ENCODE results near the gene PDGFC. TPM values are rescaled to one million over a fixed set of nuclear protein-coding genes. Genes with fewer than 3 reads are reported as not detected.

PDGFC gene
- 38.0 TPM for total RNA-seq (ENCODE audit: insufficient read depth, low replicate concordance)

- DNase-seq (ENCODE audit: low spot score), result peak; percentile 83
Measured at GRCh38 chr4:156971676-156972378, at the start of gene PDGFC. Gene PDGFC, minus strand, starts transcription at chr4:156971799. Its CDS starts 896 bp downstream, at chr4:156970903.

DNA sequence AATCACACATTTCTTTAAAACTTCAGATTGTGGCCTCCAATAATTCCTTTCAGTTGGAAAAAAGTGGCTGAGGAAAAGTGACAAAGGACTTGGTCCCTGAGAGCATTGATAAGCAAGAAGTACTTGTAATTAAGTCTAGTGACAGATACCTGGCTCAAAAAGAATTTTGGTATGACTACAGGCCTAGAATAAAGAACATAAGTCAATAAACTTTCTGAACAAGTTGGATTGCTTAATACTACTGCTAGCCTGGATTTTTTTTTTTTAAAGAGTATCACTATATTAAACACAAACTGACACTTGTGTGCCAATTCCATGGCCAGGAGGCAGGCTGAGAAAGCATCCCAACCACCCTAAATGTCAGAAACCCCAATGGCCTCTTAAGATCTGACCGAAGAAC lies 49.3 kb upstream of the PDGFC start:
- no peak for DNase-seq (ENCODE audit: low spot score)

DNA sequence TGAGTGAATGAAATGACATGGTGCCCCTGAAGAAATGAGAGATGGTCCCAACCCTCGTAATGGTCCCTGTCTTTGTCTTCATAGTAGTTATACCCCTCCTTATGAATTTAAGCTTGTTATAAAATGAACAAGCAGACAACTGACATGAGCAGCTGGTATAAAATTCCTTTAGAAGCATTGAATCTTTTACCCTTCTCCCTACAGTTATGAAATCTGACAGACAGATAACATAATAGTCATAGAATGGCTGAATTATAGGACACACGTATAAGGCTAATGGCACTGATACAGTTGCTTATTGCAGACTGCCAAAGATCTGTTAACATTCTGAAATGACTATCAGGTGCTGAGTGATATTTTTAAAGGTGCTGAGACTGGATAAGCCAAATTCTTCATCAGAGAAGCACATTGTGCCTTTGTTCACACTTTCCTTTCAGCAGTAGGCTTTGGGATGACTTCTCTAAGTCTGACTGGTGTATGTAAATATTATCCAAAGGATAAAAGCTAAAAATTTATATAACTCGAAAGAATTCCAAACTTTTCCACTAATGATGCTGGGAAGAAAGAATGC lies 47.4 kb upstream of the PDGFC start:
- no peak for DNase-seq (ENCODE audit: low spot score)

DNA sequence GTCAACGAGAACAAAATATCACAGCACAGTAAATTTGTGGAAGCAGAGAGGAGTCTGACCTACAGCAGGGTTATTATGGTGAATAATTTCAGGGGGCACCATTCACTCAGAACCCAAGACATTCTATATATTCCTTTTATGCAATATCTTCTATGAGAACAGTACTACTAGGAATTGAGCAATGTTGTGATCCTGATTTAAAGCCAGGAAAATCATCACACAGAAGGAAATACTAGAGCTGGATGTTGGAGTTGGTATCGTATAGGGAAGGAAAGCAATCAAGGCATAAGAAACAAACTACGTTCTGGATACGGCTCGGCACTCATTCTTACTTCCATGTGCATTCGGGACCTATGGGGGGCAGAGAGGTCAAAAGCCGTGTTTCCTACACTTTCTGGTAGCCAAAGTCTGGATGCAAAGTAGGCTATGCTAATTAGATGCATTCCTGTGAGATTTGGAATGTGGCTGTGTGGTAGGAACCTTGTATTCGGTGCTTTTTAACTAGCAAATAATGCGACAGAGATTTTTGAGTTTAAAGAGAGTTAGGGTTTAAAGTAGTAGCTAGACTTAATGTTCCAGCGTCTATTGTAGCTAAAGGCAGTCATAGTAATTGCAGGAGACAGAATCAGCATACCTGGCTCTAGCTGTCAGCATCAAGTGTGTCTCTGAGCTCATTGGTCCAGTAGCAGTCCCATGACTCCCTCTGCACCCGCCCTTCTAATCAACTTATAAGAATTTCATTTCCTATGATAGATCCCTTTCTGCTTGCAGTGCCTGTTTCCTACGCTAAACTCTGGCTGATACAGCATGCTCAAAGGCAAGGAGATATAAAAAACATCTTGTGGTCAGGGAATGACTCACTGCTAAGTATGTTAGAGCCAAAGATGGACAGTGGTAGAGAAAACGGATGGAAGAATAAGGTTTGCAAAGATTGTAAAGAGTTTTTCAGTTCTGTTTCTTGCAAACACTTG lies 43.3 kb upstream of the PDGFC start:
- DNase-seq (ENCODE audit: low spot score), result peak; percentile 73

- DNase-seq (ENCODE audit: low spot score), result no peak
Measured at GRCh38 chr4:157013656-157014055, 42.1 kb upstream of the PDGFC start.

DNA sequence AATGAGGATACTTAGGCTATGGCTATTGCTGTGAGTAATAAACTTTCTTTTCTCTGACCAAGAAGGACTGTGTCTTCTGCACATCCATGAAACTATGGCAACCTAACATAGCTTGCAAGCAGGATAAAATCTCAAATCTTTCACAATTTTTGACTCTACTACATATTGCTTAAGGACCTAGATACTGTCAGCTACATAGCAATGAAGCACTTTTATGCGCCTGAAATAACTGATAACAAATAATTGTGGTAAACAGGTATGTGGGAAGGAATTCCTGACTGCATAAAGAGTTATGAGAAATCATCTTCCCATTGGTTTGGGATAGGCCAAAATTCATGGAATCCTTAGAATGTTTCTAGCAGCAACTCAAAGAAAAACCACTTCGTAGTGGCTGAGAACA lies 41.2 kb upstream of the PDGFC start:
- no peak for DNase-seq (ENCODE audit: low spot score)

GRCh38 chr4:157012296-157012695 lies 40.7 kb upstream of the PDGFC start:
- DNase-seq (ENCODE audit: low spot score), result no peak

DNA sequence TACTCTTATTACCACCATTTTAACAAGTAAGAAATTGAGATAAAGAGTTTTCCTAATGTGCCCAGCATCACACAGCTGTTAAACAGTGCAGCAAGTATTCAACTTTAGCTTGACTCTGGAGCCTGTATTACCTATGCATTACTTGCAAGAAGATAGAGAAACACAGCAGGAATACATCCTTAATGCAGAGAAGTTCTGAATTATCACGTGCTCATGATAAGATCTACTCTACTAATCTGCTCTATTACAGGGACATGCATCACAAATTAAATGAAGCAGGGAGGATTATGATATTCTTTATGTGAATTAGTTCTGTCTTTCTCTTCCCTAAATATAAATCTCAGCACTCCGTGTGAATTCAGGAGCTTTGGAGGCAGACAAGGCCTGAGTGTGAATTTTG lies 39.0 kb upstream of the PDGFC start:
- no peak for DNase-seq (ENCODE audit: low spot score)

- DNase-seq (ENCODE audit: low spot score), result no peak
Measured at GRCh38 chr4:157005831-157006230, 34.2 kb upstream of the PDGFC start.

DNA sequence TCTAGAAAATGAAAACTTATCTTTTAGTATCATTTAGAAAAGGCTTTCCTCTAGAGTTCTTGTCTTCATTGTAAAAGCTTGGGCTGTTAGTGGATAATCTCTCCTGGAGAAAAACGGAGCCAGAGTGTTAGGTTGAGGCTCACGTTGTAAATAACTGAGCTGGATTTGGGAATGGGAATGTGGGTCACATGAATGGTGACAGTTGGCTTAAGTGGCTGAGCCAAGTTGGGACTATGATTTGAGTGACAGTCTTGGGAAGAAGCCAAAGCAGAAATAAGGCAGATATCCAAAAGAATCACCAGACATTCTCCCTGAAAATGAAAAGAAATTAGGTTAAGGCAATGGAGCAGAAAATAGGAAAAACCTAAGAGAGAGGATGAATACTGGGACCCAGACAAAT lies 33.6 kb upstream of the PDGFC start:
- no peak for DNase-seq (ENCODE audit: low spot score)

GRCh38 chr4:157004279-157005161 lies 32.9 kb upstream of the PDGFC start:
- peak; percentile 25 for DNase-seq (ENCODE audit: low spot score)

GRCh38 chr4:156999175-156999517 lies 27.5 kb upstream of the PDGFC start:
- peak; percentile 94 for DNase-seq (ENCODE audit: low spot score)

DNA sequence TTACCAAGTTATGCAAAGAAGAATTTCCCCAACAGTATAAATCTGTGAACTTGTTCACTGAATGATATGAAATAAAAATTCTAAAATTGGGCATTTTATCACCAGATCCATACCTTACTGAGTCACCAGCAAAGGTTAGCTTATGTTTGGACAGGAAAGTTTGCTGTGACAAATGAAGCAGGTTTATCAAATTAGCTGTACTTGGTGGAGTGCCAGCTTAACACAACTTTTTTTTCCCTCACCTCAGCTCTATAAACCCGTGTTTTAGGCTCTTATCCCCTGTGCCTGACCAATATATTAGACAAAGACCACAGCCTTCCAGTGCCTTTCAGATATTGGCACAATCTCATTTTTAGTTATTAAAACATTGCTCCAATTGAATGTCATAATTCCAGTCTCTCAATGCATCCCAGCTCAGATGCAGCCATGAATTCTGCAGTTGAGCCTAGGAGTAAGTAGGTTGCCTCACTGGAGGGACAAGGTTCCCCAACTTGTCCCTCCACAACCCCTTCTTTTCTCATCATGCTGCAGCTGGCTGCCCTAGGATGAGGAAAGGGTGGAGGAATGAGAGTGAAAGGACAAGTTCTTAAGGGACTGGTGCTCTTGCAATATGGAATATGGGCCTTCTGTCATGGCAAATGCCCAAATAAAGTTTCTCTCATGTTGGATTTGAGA lies 27.0 kb upstream of the PDGFC start:
- DNase-seq (ENCODE audit: low spot score), result no peak

GRCh38 chr4:156992943-156993342 lies 21.3 kb upstream of the PDGFC start:
- no peak for DNase-seq (ENCODE audit: low spot score)

GRCh38 chr4:156991161-156991560 lies 19.6 kb upstream of the PDGFC start:
- no peak for DNase-seq (ENCODE audit: low spot score)

DNA sequence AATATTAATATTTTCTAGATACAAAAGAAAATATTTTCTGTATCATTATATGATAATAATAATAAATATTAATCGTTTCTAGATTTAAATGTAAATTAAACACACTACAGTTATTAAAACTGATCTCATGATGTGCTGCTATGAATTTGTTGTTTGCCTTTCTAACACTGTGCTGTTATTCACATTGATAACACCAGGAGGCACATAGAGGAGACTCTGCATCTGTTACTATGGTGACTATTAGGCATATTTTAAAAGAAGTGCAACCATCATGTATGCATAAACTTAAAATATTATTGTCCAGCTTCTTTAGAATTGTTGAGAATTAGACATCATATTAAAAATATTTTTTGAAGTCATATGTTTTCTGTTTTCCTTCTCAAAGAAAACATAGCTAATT lies 11.8 kb upstream of the PDGFC start:
- no peak for DNase-seq (ENCODE audit: low spot score)

DNA sequence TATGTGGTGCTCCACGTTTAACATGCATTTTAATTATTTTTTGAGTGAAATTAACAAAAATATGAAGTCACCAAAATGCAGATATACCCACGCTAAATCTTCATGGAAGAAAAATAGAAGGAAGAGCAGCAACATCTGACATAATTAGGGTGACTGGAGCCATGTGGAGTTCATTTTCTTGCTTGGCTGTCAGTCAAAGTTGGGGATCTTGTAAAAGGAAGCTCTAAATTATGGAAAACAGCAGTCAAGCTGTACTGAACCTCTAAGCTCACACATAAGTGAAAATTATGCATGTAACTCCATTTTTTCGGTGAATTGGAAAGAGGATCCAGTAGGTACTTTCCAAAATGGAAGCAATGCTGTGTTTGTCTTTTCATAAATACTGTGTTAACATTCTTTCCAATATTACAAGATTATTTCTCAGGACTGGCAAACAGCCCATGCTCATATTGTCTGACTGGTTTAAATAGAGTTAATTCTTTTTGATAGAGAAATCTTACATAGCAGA lies 9.7 kb upstream of the PDGFC start:
- no peak for DNase-seq (ENCODE audit: low spot score)

- no peak for DNase-seq (ENCODE audit: low spot score)
Measured at GRCh38 chr4:156977435-156978160, 6.0 kb upstream of the PDGFC start.

DNA sequence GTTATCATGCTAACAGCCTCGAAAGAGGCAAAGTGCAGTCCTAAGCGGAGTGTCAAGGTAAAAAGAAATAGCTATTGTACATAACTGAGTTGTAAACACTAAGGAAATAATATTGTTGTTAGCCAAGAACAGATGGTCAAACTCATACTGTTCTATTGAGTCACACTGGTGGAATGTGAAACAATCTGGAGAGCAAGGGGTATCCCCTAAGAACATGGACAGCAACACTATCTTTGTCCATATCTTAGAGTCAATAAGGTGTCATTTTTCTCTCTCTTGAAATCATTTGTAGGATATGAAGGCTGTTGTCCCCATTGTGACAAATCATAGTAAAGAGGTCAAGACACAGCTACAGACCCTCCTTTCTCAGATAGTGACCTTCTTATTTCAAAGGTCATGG lies 4.5 kb upstream of the PDGFC start:
- DNase-seq (ENCODE audit: low spot score), result no peak

DNA sequence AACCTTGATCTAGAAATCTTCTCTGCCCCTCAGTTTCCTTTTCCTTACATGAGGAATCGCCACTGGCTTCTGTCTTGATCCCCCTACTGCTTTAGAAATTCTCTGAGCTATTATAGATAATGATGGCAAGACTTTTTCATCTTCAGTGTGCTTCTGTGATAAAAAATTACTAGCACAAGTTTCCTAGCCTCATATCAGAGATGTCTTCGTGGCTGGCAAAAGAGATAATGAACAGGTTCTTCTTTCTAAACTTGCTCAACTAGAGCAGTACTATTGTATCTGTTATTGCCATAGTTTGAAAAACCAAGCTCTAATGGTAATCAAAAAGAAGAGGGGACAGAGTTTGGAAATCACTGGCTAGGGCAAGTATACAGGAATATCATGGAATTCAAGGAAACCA lies 4.1 kb upstream of the PDGFC start:
- no peak for DNase-seq (ENCODE audit: low spot score)
